ENCODE results near the gene METTL4. TPM values are rescaled to one million over a fixed set of nuclear protein-coding genes. Genes with fewer than 3 reads are reported as not detected.
A peak's percentile ranks its signal among the peaks of the same experiment; 100 is the strongest.

The METTL4 gene
- total RNA-seq, 1 donor from 2014 or later, result 15.4 TPM

DNA sequence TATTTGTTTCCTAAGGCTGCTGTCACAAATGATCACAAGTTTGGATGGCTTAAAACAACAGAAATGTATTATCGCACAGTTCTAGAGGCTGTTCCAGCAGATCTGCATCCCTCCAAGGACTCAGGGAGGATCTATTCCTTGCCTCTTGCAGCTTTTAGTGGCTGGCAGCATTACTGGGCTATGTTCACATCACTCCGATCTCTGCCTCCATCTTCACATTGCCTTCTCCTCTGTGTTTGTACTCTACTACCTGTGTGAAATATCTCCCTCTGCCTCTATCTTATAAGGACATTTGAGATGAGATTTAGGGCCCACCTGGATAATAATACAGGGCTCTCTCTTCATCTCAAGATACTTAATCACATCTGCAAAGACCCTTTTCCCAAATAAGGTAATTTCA, 19.0 kb upstream of the METTL4 start:
- Mint-ChIP-seq H3K4me3 (ENCODE audit: unreplicated experiment) (no peak overlapping the region), H3K36me3 (ENCODE audit: unreplicated experiment) (no peaks in the 10 kb centered on the region), H3K4me1 (ENCODE audit: low read depth, unreplicated experiment) (peaks cover 9% of the 10 kb centered on the region), H3K27ac (ENCODE audit: unreplicated experiment) (peak overlapping the region; percentile 78), H3K9me3 (ENCODE audit: unreplicated experiment) (no peaks in the 10 kb centered on the region), H3K27me3 (ENCODE audit: unreplicated experiment) (no peaks in the 10 kb centered on the region)
- DNase-seq, result no peak
- TF ChIP-seq, protein P1, sequence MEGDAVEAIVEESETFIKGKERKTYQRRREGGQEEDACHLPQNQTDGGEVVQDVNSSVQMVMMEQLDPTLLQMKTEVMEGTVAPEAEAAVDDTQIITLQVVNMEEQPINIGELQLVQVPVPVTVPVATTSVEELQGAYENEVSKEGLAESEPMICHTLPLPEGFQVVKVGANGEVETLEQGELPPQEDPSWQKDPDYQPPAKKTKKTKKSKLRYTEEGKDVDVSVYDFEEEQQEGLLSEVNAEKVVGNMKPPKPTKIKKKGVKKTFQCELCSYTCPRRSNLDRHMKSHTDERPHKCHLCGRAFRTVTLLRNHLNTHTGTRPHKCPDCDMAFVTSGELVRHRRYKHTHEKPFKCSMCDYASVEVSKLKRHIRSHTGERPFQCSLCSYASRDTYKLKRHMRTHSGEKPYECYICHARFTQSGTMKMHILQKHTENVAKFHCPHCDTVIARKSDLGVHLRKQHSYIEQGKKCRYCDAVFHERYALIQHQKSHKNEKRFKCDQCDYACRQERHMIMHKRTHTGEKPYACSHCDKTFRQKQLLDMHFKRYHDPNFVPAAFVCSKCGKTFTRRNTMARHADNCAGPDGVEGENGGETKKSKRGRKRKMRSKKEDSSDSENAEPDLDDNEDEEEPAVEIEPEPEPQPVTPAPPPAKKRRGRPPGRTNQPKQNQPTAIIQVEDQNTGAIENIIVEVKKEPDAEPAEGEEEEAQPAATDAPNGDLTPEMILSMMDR (IDR thresholded peaks at IDR 0.05; ENCODE audit: partially characterized antibody, unreplicated experiment), result no peak

DNA sequence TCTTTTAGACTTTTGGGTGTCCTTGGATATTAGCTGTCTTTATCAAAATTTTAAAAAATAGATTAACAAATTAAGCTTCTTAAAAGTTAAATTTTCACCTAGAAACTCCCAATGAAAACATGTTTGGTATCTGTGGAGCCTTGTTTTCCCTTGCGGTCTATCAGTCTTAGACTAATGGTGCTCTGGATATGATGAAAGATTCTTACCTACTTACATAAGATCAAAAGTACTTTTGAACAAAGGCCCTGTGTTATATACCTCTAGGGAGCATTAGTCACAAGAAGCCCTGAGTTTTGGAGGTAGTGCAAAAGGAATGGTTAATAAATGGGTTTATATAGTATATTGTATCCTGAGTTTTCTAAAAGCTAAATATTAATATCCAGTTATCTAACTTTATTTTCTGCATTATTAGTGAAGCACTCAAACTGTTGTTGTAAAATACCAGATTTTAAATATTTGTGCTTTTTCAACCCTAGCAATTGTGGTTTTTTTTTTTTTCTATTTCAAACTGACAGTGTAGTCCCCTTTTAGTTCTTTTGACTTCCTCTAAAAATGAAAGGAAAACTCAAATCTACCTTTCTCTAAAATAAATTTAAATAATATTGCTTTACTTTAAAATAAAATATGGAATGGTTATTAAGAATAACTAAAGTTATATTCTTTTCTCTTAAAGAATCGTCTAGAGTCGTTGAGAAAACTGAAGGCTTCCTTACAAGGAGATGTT, 18.2 kb upstream of the METTL4 start:
- Mint-ChIP-seq H3K27ac (ENCODE audit: unreplicated experiment) (no peak overlapping the region), H3K4me1 (ENCODE audit: low read depth, unreplicated experiment) (peaks cover 9% of the 10 kb centered on the region), H3K36me3 (ENCODE audit: unreplicated experiment) (no peaks in the 10 kb centered on the region), H3K9me3 (ENCODE audit: unreplicated experiment) (no peaks in the 10 kb centered on the region), H3K4me3 (ENCODE audit: unreplicated experiment) (no peak overlapping the region), H3K27me3 (ENCODE audit: unreplicated experiment) (no peaks in the 10 kb centered on the region)
- DNase-seq, result no peak
- TF ChIP-seq, protein P1 (IDR thresholded peaks at IDR 0.05; ENCODE audit: partially characterized antibody, unreplicated experiment), result no peak

DNA sequence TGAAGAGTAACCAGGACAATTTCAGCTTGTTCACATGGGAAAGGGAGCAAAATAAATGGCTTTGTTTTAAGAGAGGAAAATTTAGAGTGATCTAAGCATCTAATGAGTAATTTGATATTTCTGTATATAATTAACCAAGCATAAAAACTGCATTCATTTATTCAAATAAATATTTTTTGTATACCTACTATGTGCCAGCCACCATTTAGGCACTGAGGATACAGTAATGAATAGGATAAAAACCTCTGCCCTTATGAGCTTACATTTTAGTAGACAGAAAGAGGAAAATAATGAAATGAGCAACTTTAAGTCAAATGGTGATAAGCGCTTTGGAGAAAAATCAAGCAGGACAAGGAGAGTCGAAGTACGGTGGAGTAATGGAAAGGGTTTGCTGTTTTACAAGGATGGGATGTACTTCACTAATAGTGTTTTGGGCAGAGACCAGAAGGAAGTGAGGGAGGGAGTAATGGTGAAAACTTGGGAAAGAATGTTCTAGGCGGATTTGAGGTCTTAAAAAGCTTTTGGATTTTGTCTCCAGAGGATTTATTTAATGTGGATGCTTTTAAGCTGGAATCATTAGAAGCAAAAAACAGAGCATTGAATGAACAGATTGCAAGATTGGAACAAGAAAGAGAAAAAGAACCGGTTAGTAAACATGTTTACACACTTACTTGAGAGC, 17.5 kb upstream of the METTL4 start:
- no peaks in the 10 kb centered on the region for H3K27me3 Mint-ChIP-seq (ENCODE audit: unreplicated experiment)
- H3K36me3 Mint-ChIP-seq (ENCODE audit: unreplicated experiment), result no peaks in the 10 kb centered on the region
- TF ChIP-seq, protein P1 (IDR thresholded peaks at IDR 0.05; ENCODE audit: partially characterized antibody, unreplicated experiment), result no peak
- H3K9me3 Mint-ChIP-seq (ENCODE audit: unreplicated experiment), result no peaks in the 10 kb centered on the region
- no peak overlapping the region for H3K4me3 Mint-ChIP-seq (ENCODE audit: unreplicated experiment)
- peaks cover 9% of the 10 kb centered on the region for H3K4me1 Mint-ChIP-seq (ENCODE audit: low read depth, unreplicated experiment)
- DNase-seq, result no peak
- H3K27ac Mint-ChIP-seq (ENCODE audit: unreplicated experiment), result peak overlapping the region; percentile 1

GRCh38 chr18:2587788-2588187, 16.5 kb upstream of the METTL4 start:
- Mint-ChIP-seq H3K36me3 (ENCODE audit: unreplicated experiment) (no peaks in the 10 kb centered on the region), H3K4me1 (ENCODE audit: low read depth, unreplicated experiment) (peaks cover 9% of the 10 kb centered on the region)
- DNase-seq, result no peak

More at GRCh38 chr18:2587788-2588187, 16.5 kb upstream of the METTL4 start:
- H3K27ac Mint-ChIP-seq (ENCODE audit: unreplicated experiment), result no peak overlapping the region
- H3K9me3 Mint-ChIP-seq (ENCODE audit: unreplicated experiment), result no peaks in the 10 kb centered on the region
- TF ChIP-seq, protein P1 (IDR thresholded peaks at IDR 0.05; ENCODE audit: partially characterized antibody, unreplicated experiment), result no peak
- H3K4me3 Mint-ChIP-seq (ENCODE audit: unreplicated experiment), result no peak overlapping the region
- H3K27me3 Mint-ChIP-seq (ENCODE audit: unreplicated experiment), result no peaks in the 10 kb centered on the region

Data from glutamatergic neuron (in vitro differentiated cells).